Measurements from ENCODE around the gene CERS3.

- TF ChIP-seq EZH2 (IDR thresholded peaks at IDR 0.05; ENCODE audit: insufficient read depth, poor library complexity, severe bottlenecking) (no peak), EZH2phosphoT487 (IDR thresholded peaks at IDR 0.05; ENCODE audit: insufficient read depth, low read depth) (no peak)
Observed at GRCh38 chr15:100383302-100384107, 145.2 kb downstream of the CERS3 start.
